Endothelial cell of umbilical vein (primary cell): ENCODE data around the gene ZFAND5. TPM values are rescaled to one million over a fixed set of nuclear protein-coding genes. Genes with fewer than 3 reads are reported as not detected.

Source experiments
- BruUV-seq: library from RNA; stranded (reverse); fragments of 400-500 nt; replicated peaks from 2 replicates; lab custom pipeline; 2021; lab: Mats Ljungman, UMichigan
- CTCF ChIA-PET: fragments of 300-600, 350-600 bp; sonication (Branson Sonifier 250); formaldehyde crosslinking; loops from one replicate; lab custom pipeline; 2021; ENCODE audit warnings: antibody characterized with exemption, inconsistent platforms; lab: Charles Lee
- POLR2A ChIA-PET: fragments of 300-600, 350-600 bp; sonication (Branson Sonifier 250); formaldehyde crosslinking; loops from one replicate; lab custom pipeline; 2021; ENCODE audit warnings: antibody characterized with exemption, inconsistent platforms; lab: Charles Lee
- DNase-seq: peaks from one replicate; pipeline ENCODE4 v3.0.0-alpha.2; 2011; ENCODE audit warnings: low read depth, low spot score
- FAIRE-seq: peaks from 2 replicates; lab custom pipeline; 2011; peaks lifted over from hg19 to GRCh38; lab: Jason Lieb, UNC
- H2AFZ ChIP-seq: 2 replicates; pipeline ENCODE4 v1.6.0; 2012; ENCODE audit warnings: low read depth, low read length, control low read depth, inconsistent platforms
- H3K27ac ChIP-seq: 2 replicates; pipeline ENCODE4 v1.5.1; 2011; ENCODE audit warnings: low read depth, mild to moderate bottlenecking, control low read depth, low read length, moderate library complexity; ENCODE audit not compliant: insufficient read depth
- H3K27me3 ChIP-seq, 2 experiments: 2 replicates each; pipeline versions ENCODE4 v1.6.0 to v1.6.1; 2011; ENCODE audit warnings: low read length in 2 of 2, mixed read lengths in 1 of 2; ENCODE audit not compliant: control insufficient read depth in 2 of 2, insufficient read depth in 2 of 2
- H3K36me3 ChIP-seq, 2 experiments: 2 replicates in 1 of 2; 3 replicates in 1 of 2; pipeline ENCODE4 v1.5.1; 2011; ENCODE audit warnings: low read length in 2 of 2, mild to moderate bottlenecking in 1 of 2, moderate library complexity in 1 of 2; ENCODE audit not compliant: control insufficient read depth in 2 of 2, insufficient read depth in 2 of 2; ENCODE audit errors: extremely low read depth in 1 of 2
- H3K4me1 ChIP-seq: 3 replicates; pipeline ENCODE4 v1.5.1; 2011; ENCODE audit warnings: mild to moderate bottlenecking, low read length; ENCODE audit not compliant: control insufficient read depth, insufficient read depth; ENCODE audit errors: extremely low read depth
- H3K4me2 ChIP-seq: 2 replicates; pipeline ENCODE4 v1.6.1; 2011; ENCODE audit warnings: low read length, control low read depth, mixed read lengths; ENCODE audit not compliant: insufficient read depth
- H3K4me3 ChIP-seq, 3 experiments: fragments of 200-600 bp in 1 of 3; sonication (generic), shearing (Covaris generic) in 1 of 3; replicated peaks in 1 of 3; 2 replicates each; pipeline ENCODE4 v1.5.1; 2011 to 2016; ENCODE audit warnings: control low read depth in 3 of 3, low read length in 3 of 3, mild to moderate bottlenecking in 2 of 3, inconsistent platforms in 1 of 3, low read depth in 1 of 3, moderate library complexity in 1 of 3; ENCODE audit not compliant: insufficient read depth in 1 of 3
- H3K79me2 ChIP-seq: 2 replicates; pipeline ENCODE4 v1.6.0; 2012; ENCODE audit warnings: low read length, inconsistent platforms; ENCODE audit not compliant: control insufficient read depth, insufficient read depth
- H3K9ac ChIP-seq: replicated peaks from 2 replicates; pipeline ENCODE3; 2011; ENCODE audit warnings: low read length, control low read depth; ENCODE audit not compliant: insufficient read depth; ENCODE audit errors: extremely low read depth
- H3K9me1 ChIP-seq: replicated peaks from 3 replicates; pipeline ENCODE4 v1.6.0; 2011; ENCODE audit warnings: mild to moderate bottlenecking, low read length; ENCODE audit not compliant: control insufficient read depth, insufficient read depth; ENCODE audit errors: extremely low read depth
- H3K9me3 ChIP-seq: replicated peaks from 2 replicates; pipeline ENCODE4 v1.5.1; 2012; ENCODE audit warnings: low read length, inconsistent platforms; ENCODE audit not compliant: control insufficient read depth, insufficient read depth
- H4K20me1 ChIP-seq: replicated peaks from 2 replicates; pipeline ENCODE3; 2011; ENCODE audit warnings: mild to moderate bottlenecking, low read length; ENCODE audit not compliant: control insufficient read depth, insufficient read depth; ENCODE audit errors: extremely low read depth
- CTCF ChIP-seq, 2 donors: IDR thresholded peaks; 1 replicate in 1 of 2; 2 replicates in 1 of 2; pipeline ENCODE4 v1.5.1; 2011; ENCODE audit warnings: low read length in 2 of 2, mild to moderate bottlenecking in 2 of 2, moderate library complexity in 2 of 2, control low read depth in 1 of 2, inconsistent platforms in 1 of 2, low read depth in 1 of 2; ENCODE audit not compliant: insufficient read depth in 1 of 2; ENCODE audit errors: extremely low read depth in 1 of 2
- EZH2 ChIP-seq: IDR thresholded peaks from 2 replicates; pipeline ENCODE4 v1.6.1; 2012; ENCODE audit warnings: borderline replicate concordance, low read depth, mild to moderate bottlenecking, moderate library complexity, low read length, inconsistent platforms; ENCODE audit not compliant: severe bottlenecking
- FOS ChIP-seq: IDR thresholded peaks from 2 replicates; pipeline ENCODE4 v1.6.1; 2011; ENCODE audit warnings: mild to moderate bottlenecking, low read length, moderate library complexity, borderline replicate concordance; ENCODE audit not compliant: insufficient read depth
- GATA2 ChIP-seq: IDR thresholded peaks from 2 replicates; pipeline ENCODE4 v1.7.0; 2011; ENCODE audit warnings: low read depth, mild to moderate bottlenecking, moderate library complexity, mixed read lengths, low read length; ENCODE audit not compliant: insufficient read length, insufficient read depth
- JUN ChIP-seq: IDR thresholded peaks from 2 replicates; pipeline ENCODE4 v1.6.1; 2011; ENCODE audit warnings: borderline replicate concordance, low read depth; ENCODE audit not compliant: insufficient read length, insufficient read depth
- MYC ChIP-seq: IDR thresholded peaks from one replicate; pipeline ENCODE4 v1.6.1; 2011; ENCODE audit warnings: mild to moderate bottlenecking, low read depth, low read length
- POLR2A ChIP-seq: IDR thresholded peaks from 2 replicates; pipeline ENCODE4 v1.6.1; 2012; ENCODE audit warnings: low read depth, mild to moderate bottlenecking, control low read depth, low read length
- POLR2AphosphoS5 ChIP-seq: IDR thresholded peaks from 2 replicates; pipeline ENCODE4 v1.6.1; 2012; ENCODE audit warnings: low read depth, mild to moderate bottlenecking, control low read depth, low read length, moderate library complexity; ENCODE audit not compliant: insufficient read depth
- dilution Hi-C: fragments of 300-500 bp; cut with MboI; formaldehyde crosslinking; loops from one replicate; pipeline ENCODE4 v1.15.0; 2019; ENCODE audit warnings: low sequenced_read_pairs; ENCODE audit not compliant: extremely low pct_ligation_motif_present
- intact Hi-C: fragments of 100-400 bp; cut with micrococcal nuclease; formaldehyde crosslinking; loops from one replicate; pipeline ENCODE4 v1.10.0; 2022
- polyA plus RNA-seq, 4 experiments: library from polyadenylated mRNA; depleted of rRNA in 3 of 4; stranded (reverse) in 3 of 4; unstranded in 1 of 4; fragments of >200 nt; gene quantifications; 2 replicates each; pipeline versions ENCODE4 v1.2.1 to v1.2.3, GENCODE V29; 2011 to 2012; ENCODE audit warnings: missing spikeins in 1 of 4
- total RNA-seq: library from RNA; stranded (reverse); gene quantifications from 2 replicates; pipeline ENCODE4 v1.2.3, GENCODE V29; 2021
- TF ChIP-seq, protein P1 (sequence below): IDR thresholded peaks from 2 replicates; pipeline ENCODE4 v1.6.1; 2011; ENCODE audit not compliant: insufficient read depth, insufficient read length

Gene ZFAND5
- total and polyA plus RNA-seq, 2 donors (not counting 3 experiments of a cell fraction or from before 2014, with no cell fraction given) = 63.7 to 176 TPM

GRCh38 chr9:72322678-72323077 is 42.3 kb downstream of the ZFAND5 start:
- Histone ChIP-seq H3K9ac (no peak overlapping the region), H3K9me1 (no peaks in the 10 kb centered on the region), H3K27ac (no peak overlapping the region), H2AFZ (no peak overlapping the region), H4K20me1 (no peaks in the 10 kb centered on the region), H3K4me2 (no peak overlapping the region), H3K4me1 (no peaks in the 10 kb centered on the region), H3K79me2 (no peaks in the 10 kb centered on the region), H3K9me3 (no peaks in the 10 kb centered on the region), H3K4me3 (no peak overlapping the region), H3K27me3 (no peaks in the 10 kb centered on the region), H3K36me3 (no peaks in the 10 kb centered on the region)
- TF ChIP-seq FOS (no peak), POLR2AphosphoS5 (no peak), JUN (no peak), CTCF (IDR thresholded peaks at IDR 0.05; ENCODE audit: extremely low read depth in 1 of 2, insufficient read depth in 1 of 2, low read depth in 1 of 2, low read length in 2 of 2) (no peak), GATA2 (no peak), EZH2 (no peak), MYC (no peak), POLR2A (no peak)
- TF ChIP-seq, protein P1, sequence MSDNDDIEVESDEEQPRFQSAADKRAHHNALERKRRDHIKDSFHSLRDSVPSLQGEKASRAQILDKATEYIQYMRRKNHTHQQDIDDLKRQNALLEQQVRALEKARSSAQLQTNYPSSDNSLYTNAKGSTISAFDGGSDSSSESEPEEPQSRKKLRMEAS = no peak
- no TSS peak for BruUV-seq
- intact Hi-C loops = no loop called here
- ChIA-PET CTCF (no interaction called here), POLR2A (no interaction called here)
- dilution Hi-C loops = no loop called here
- no peak for DNase-seq
- FAIRE-seq = no peak
